GM21447 (cell line): ENCODE data around the gene PPP2R5C.
"Not testable (repeated sequence)": the region's sequence is repeated elsewhere in the genome, so short reads cannot be mapped to it uniquely, and the experiment has no call there.

Source experiments
- ATAC-seq: cut with Tn5 transposase; IDR thresholded peaks from one replicate; pipeline ENCODE4 v1.9.1; 2021; ENCODE audit not compliant: unreplicated experiment

The PPP2R5C gene

DNA sequence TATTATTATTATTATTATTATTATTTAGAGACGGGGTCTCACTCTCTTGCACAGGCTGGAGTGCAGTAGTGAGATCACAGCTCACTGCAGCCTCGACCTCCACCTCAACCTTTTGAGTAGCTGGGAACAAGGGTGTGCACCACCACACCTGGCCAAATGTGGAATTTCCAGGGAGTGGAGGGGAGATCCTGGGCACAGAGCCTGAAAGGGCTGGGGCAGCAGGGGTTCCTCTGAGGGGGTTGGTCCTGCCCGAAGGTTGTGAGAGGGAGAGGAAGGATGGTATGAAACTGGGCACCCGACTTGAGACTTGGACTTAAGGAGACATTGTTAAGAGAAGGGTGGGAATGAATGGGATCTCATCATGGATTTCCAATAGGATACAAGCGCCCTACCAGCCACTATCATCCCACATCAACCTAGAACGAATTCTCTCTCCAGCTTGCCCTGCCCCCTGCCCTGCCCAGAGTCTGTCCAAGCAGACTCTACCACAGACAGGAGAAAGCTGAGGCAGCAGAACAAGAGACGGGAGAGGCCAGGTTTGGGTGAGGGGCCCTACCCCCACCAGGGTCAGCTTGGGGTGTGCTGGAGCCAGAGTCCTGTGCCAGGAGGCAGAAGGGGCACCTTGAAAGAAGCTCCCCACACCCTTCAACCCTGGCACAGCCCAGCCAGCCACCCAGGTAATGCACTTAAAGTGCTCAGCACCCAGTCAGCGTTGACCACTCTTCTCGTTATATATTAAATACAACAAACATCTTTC is 200.4 kb downstream of the PPP2R5C start:
- ATAC-seq, result no peak

GRCh38 chr14:101962503-101962874 is 201.0 kb downstream of the PPP2R5C start:
- no peak for ATAC-seq

DNA sequence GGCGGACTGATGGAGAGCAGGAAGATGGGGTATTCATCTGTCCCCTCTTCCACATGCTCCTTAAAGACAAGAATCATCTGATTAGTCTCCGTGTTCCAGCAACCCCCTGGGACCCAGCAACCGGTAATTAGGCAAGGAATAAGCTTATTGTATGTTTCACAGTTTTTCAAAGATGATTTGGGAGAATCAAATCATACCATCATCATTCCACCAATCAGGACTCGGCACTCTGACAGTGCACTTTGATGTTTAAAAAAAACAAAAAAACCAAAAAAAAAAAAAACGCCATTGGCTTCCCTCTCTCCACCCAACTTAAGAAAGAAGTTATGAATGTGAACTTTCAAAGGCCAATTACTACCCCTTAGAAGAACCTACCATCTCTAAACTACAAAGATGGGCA is 201.5 kb downstream of the PPP2R5C start:
- no peak for ATAC-seq

DNA sequence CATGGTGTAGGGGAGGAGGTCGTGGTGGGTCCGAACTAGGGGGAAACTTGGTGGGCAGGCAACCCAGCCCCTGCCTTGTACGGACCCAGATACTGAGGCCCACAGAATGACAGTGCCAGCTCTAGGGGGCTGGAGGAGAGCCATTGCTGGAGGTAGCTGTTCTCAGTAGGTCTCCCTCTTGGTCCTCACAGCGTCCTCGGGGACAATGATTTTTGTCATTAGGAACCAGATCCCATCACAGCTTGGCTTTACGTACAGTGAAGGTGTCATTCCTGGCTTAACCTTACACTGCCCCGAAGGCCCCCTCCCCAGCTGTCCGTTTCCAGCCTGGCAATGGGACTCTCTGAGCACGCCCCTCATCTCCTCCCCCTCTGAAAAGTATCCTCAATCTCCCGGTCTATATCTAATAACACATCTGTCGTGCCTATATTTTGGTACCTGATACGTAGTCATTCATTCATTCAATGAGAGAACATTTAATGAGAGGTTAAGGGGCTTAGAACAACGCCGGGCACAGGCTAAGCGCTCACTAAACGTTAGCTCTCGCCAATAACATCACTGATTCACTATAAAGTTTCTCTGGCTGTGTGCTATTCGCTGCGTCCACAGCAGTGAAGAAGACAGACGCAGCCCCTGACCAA is 202.3 kb downstream of the PPP2R5C start:
- no peak for ATAC-seq

GRCh38 chr14:101964297-101965180 is 203.0 kb downstream of the PPP2R5C start, which contains the start of gene DYNC1H1:
TSS of gene DYNC1H1 (plus strand) at chr14:101964573. CDS start at chr14:101964692, 119 bp downstream.
- peak; percentile 65 for ATAC-seq

DNA sequence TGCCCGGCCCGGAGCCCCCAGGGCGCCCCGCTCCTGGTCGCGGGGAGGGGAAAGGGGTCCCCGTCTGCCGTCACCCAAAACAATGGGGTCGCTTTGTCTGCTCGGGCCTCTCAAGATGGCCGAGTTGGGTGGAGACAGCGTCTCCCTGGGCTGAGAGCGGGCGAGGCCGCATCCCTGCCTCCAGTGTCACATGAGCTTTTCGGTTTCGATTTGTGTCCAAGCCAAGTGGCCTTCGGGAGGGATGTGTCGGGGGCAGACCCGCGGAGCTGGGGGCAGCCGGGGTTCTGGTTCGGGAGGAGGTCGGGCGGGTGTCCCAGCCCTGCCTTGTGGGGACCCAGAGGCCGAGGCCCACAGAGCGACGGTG is 203.7 kb downstream of the PPP2R5C start:
- peak; percentile 43 for ATAC-seq

DNA sequence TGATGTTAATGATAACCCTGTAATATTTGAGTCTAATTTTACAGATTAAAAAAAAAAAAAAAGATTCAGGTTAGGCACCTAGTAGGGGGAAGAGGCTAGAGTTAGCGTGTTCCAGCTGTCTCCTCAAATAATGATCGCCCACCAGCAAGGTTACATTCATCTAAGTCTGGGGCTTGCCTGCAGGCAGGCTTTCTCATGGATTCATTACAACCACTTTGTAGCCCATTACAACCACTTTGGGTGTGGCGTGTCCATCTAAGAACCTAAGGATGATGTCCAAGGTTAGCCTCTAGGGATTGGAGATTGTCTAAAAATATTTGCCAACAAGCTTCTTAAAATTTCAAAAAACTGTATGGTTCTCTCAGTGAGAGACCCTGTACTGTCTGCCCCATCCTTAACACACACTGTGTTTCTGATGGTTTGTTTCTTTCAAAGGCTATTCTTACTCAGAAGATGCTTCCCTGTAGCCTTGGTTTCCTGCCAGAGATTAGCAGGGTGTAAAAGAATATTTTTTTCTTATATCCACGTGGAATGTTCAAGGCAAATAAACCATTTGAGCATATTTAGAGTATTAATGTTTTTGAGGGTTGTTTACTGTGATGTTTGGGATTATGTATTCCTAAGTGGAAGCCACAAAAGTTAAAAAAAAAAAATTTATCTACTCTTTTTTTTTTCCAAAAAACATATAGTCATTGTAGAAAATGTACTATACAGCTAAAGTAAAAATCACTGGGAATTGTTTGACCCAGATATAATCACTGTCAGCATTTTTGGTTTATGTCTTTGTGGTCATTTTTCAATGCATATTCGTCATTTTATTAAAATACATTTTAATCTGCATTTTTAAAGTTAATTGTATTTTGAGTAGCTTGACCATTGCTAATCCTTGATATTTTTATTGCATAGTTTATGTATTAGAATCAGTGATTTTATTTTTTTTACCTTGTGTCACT is 204.5 kb downstream of the PPP2R5C start:
- no peak for ATAC-seq

- ATAC-seq, result no peak
Measured at GRCh38 chr14:101966742-101967141, 205.2 kb downstream of the PPP2R5C start.

DNA sequence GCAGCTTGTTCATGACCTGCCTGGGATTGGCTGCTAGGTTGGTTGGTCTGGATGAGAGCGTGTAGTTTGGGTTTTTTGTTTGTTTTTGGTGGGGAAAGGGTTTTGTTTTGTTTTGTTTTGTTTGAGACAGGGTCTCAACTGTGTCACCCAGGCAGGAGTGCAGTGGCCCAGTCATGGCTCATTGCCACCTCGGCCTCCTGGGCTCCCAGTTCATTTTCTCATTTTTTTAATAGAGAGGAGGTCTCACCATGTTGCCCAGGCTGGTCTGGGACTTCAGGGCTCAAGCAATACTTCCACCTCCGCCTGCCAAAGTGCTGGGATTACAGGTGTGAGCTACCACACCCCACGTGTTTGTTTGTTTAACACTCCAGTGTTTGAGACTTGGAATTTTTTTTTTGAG is 206.7 kb downstream of the PPP2R5C start:
- no peak for ATAC-seq

- no peak for ATAC-seq
Measured at GRCh38 chr14:101969481-101969880, 208.0 kb downstream of the PPP2R5C start.

- ATAC-seq, result no peak
Measured at GRCh38 chr14:101970830-101971400, 209.4 kb downstream of the PPP2R5C start.

DNA sequence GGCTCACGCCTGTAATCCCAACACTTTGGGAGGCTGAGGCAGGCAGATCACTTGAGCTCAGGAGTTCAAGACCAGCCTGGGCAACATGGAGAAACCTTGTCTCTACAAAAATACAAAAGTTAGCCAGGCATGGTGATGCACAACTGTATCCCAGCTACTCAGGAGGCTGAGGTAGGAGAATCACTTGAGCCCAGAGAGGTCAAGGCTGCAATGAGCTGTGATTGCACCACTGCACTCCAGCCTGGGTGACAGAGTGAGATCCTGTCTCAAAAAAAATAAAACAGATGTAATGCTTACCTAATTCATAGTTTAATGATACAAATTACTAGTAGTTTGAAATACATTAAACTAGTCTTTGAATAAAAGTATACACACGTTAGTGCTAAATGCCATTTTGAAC is 209.9 kb downstream of the PPP2R5C start:
- not testable (repeated sequence) for ATAC-seq

DNA sequence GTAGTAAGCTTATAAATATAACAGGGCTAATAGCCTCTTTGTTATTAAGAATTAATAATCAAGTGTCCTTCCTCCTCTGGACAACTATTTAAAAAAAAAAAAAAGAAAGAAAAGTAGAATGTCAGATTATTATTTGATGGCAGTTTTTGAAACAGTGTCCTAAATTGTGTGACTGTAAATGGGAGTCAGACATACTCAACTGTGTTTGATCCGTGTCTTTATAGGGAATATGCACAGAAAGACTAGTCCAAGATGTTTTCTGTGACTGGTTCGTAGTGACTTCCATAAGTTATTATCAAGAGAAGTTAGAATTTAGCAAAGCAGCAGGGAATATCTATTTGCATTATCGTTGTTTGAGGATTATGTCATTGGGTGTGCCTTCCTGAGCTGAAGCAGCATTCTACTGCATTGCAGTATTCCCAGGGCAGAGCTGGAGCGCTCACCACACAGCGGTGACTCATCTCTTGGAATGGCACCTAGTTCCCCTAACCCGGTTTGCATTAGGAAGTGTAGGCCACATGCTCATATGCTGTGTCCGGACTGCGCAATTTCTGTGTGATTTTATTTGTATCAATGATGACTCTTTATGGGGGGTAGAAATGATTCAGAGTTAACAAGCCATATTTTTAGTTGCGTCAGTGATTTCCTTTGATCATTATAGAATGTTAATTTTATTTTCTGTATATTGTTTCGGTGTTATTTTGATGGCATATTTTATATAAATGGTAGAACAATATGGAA is 210.8 kb downstream of the PPP2R5C start:
- no peak for ATAC-seq

GRCh38 chr14:101973356-101973755 is 211.8 kb downstream of the PPP2R5C start:
- no peak for ATAC-seq

GRCh38 chr14:101975231-101975630 is 213.7 kb downstream of the PPP2R5C start:
- no peak for ATAC-seq
